Neural progenitor cell (in vitro differentiated cells): ENCODE data around the gene RIPOR3. TPM values are rescaled to one million over a fixed set of nuclear protein-coding genes. Genes with fewer than 3 reads are reported as not detected.
"Not testable (repeated sequence)": the region's sequence is repeated elsewhere in the genome, so short reads cannot be mapped to it uniquely, and the experiment has no call there.

ENCODE experiments used
- DNase-seq: peaks from one replicate; pipeline ENCODE4 v3.0.0-alpha.2; 2016; ENCODE audit warnings: low spot score
- H2AFZ ChIP-seq: fragments of 200-600 bp; sonication (generic); replicated peaks from 2 replicates; pipeline ENCODE4 v1.6.1; 2016; ENCODE audit warnings: antibody characterized with exemption
- H3F3A ChIP-seq: fragments of 200-600 bp; sonication (generic); 2 replicates; pipeline ENCODE4 v1.6.1; 2016; ENCODE audit warnings: antibody characterized with exemption, low read depth
- H3K27ac ChIP-seq: fragments of 200-600 bp; sonication (generic); 2 replicates; pipeline ENCODE4 v1.5.1; 2016; ENCODE audit warnings: mild to moderate bottlenecking
- H3K27me3 ChIP-seq: fragments of 200-600 bp; sonication (generic); 2 replicates; pipeline ENCODE4 v1.6.1; 2016; ENCODE audit warnings: mild to moderate bottlenecking, moderate library complexity
- H3K36me3 ChIP-seq: fragments of 200-600 bp; sonication (generic); 2 replicates; pipeline ENCODE4 v1.5.1; 2016
- H3K4me1 ChIP-seq: fragments of 200-600 bp; sonication (generic); 2 replicates; pipeline ENCODE4 v1.6.1; 2016; ENCODE audit warnings: mixed run types
- H3K4me2 ChIP-seq: fragments of 200-600 bp; sonication (generic); 2 replicates; pipeline ENCODE4 v1.6.1; 2016
- H3K4me3 ChIP-seq: fragments of 200-600 bp; sonication (generic); 2 replicates; pipeline ENCODE4 v1.5.1; 2016
- H3K79me2 ChIP-seq: fragments of 200-600 bp; sonication (generic); 2 replicates; pipeline ENCODE4 v1.6.1; 2016; ENCODE audit warnings: low read depth
- H3K9ac ChIP-seq: fragments of 200-600 bp; sonication (generic); 2 replicates; pipeline ENCODE4 v1.6.1; 2016
- H3K9me3 ChIP-seq: fragments of 200-600 bp; sonication (generic); 2 replicates; pipeline ENCODE4 v1.5.1; 2016; ENCODE audit warnings: low read depth
- H4K20me1 ChIP-seq: fragments of 200-600 bp; sonication (generic); 2 replicates; pipeline ENCODE4 v1.6.1; 2016; ENCODE audit warnings: low read depth
- H3K27ac Mint-ChIP-seq: 3 replicates; pipeline ENCODE4 v1.8.0; 2021; ENCODE audit warnings: mixed read lengths
- H3K27me3 Mint-ChIP-seq: 2 replicates; pipeline ENCODE4 v1.8.0; 2022; ENCODE audit warnings: low read depth, mild to moderate bottlenecking, inconsistent platforms, moderate library complexity, mixed read lengths; ENCODE audit not compliant: insufficient read depth
- H3K36me3 Mint-ChIP-seq: 3 replicates; pipeline ENCODE4 v1.8.0; 2021; ENCODE audit warnings: mixed read lengths
- H3K4me1 Mint-ChIP-seq: 3 replicates; pipeline ENCODE4 v1.8.0; 2021; ENCODE audit warnings: mixed read lengths
- H3K4me3 Mint-ChIP-seq: 3 replicates; pipeline ENCODE4 v1.8.0; 2021; ENCODE audit warnings: mild to moderate bottlenecking, moderate library complexity, mixed read lengths
- H3K9me3 Mint-ChIP-seq: 3 replicates; pipeline ENCODE4 v1.8.0; 2020; ENCODE audit warnings: mixed read lengths
- CTCF ChIP-seq: fragments of 200-600 bp; sonication (generic); IDR thresholded peaks from 2 replicates; pipeline ENCODE4 v1.5.1; 2017; ENCODE audit warnings: antibody characterized with exemption, mild to moderate bottlenecking
- EZH2 ChIP-seq: fragments of 200-600 bp; sonication (generic); IDR thresholded peaks from 2 replicates; pipeline ENCODE4 v1.6.1; 2017; ENCODE audit warnings: antibody characterized with exemption, mild to moderate bottlenecking, moderate library complexity
- EZH2phosphoT487 ChIP-seq: fragments of 200-600 bp; sonication (generic); IDR thresholded peaks from 2 replicates; pipeline ENCODE4 v1.6.1; 2017; ENCODE audit warnings: antibody characterized with exemption
- total RNA-seq: library from RNA; depleted of rRNA; stranded (reverse); fragments of >200 nt; gene quantifications from 2 replicates; pipeline ENCODE4 v1.2.3, GENCODE V29; 2015; ENCODE audit warnings: low replicate concordance

The RIPOR3 gene
- total RNA-seq, 1 donor from 2014 or later: 1.2 TPM

GRCh38 chr20:50602432-50603088, 88.8 kb downstream of the RIPOR3 start:
- no peak for DNase-seq
- Histone ChIP-seq H3K79me2 (no peaks in the 10 kb centered on the region), H3K9ac (no peak overlapping the region), H3K36me3 (no peaks in the 10 kb centered on the region), H4K20me1 (no peaks in the 10 kb centered on the region), H2AFZ (no peak overlapping the region), H3K27ac (no peak overlapping the region), H3K4me2 (no peak overlapping the region), H3F3A (no peaks in the 10 kb centered on the region), H3K9me3 (no peaks in the 10 kb centered on the region), H3K27me3 (no peaks in the 10 kb centered on the region), H3K4me1 (no peaks in the 10 kb centered on the region), H3K4me3 (no peak overlapping the region)
- Mint-ChIP-seq H3K4me3 (peak overlapping the region; percentile 38), H3K36me3 (no peaks in the 10 kb centered on the region), H3K27me3 (no peaks in the 10 kb centered on the region), H3K27ac (no peak overlapping the region), H3K4me1 (no peaks in the 10 kb centered on the region), H3K9me3 (no peaks in the 10 kb centered on the region)
- TF ChIP-seq CTCF (no peak), EZH2phosphoT487 (no peak), EZH2 (no peak)

GRCh38 chr20:50601511-50602431, 89.6 kb downstream of the RIPOR3 start:
- Histone ChIP-seq H3K4me2 (no peak overlapping the region), H2AFZ (no peak overlapping the region), H4K20me1 (no peaks in the 10 kb centered on the region), H3K4me1 (no peaks in the 10 kb centered on the region), H3K36me3 (no peaks in the 10 kb centered on the region), H3K9ac (no peak overlapping the region), H3K79me2 (no peaks in the 10 kb centered on the region), H3F3A (no peaks in the 10 kb centered on the region), H3K4me3 (no peak overlapping the region), H3K27ac (no peak overlapping the region), H3K9me3 (no peaks in the 10 kb centered on the region), H3K27me3 (no peaks in the 10 kb centered on the region)
- H3K27me3 Mint-ChIP-seq: no peaks in the 10 kb centered on the region
- no peak for DNase-seq
- no peak for TF ChIP-seq EZH2
- TF ChIP-seq CTCF: no peak
- no peak for TF ChIP-seq EZH2phosphoT487
- no peaks in the 10 kb centered on the region for H3K9me3 Mint-ChIP-seq
- no peak overlapping the region for H3K4me3 Mint-ChIP-seq
- no peak overlapping the region for H3K27ac Mint-ChIP-seq
- no peaks in the 10 kb centered on the region for H3K36me3 Mint-ChIP-seq
- H3K4me1 Mint-ChIP-seq: no peaks in the 10 kb centered on the region

- Histone ChIP-seq H3K27ac (no peak overlapping the region), H3K9me3 (no peaks in the 10 kb centered on the region), H3K4me3 (no peak overlapping the region), H3K4me1 (peaks cover 8% of the 10 kb centered on the region), H3K4me2 (no peak overlapping the region), H3K27me3 (no peaks in the 10 kb centered on the region), H2AFZ (no peak overlapping the region), H3K9ac (no peak overlapping the region), H3K36me3 (no peaks in the 10 kb centered on the region), H4K20me1 (no peaks in the 10 kb centered on the region), H3F3A (no peaks in the 10 kb centered on the region), H3K79me2 (no peaks in the 10 kb centered on the region)
- Mint-ChIP-seq H3K27ac (no peak overlapping the region), H3K9me3 (no peaks in the 10 kb centered on the region), H3K27me3 (peaks cover 2% of the 10 kb centered on the region), H3K4me3 (no peak overlapping the region), H3K4me1 (peaks cover 4% of the 10 kb centered on the region), H3K36me3 (no peaks in the 10 kb centered on the region)
- TF ChIP-seq EZH2phosphoT487: no peak
- TF ChIP-seq CTCF: no peak
- no peak for TF ChIP-seq EZH2
- DNase-seq: no peak
These were observed 91.0 kb downstream of the RIPOR3 start for GRCh38 chr20:50600281-50600895.

- H3K9me3 Mint-ChIP-seq, H3K4me2 ChIP-seq, H3K4me1 Mint-ChIP-seq, H3K4me3 ChIP-seq, H3F3A ChIP-seq, H3K36me3 Mint-ChIP-seq, H3K27ac Mint-ChIP-seq, H3K36me3 ChIP-seq, DNase-seq, H4K20me1 ChIP-seq, H3K27ac ChIP-seq, H2AFZ ChIP-seq, H3K4me3 Mint-ChIP-seq, H3K27me3 ChIP-seq, H3K27me3 Mint-ChIP-seq, H3K9ac ChIP-seq, H3K79me2 ChIP-seq, H3K9me3 ChIP-seq: not testable (repeated sequence)
- H3K4me1 ChIP-seq: peaks cover 11% of the 10 kb centered on the region
These were observed 92.6 kb downstream of the RIPOR3 start for GRCh38 chr20:50598768-50599167.
